SK-N-SH treated with all-trans-retinoic acid at 6 μM for 48 hours (cell line): Measurements from ENCODE around the gene GGA3.
"Not testable (repeated sequence)": the region's sequence is repeated elsewhere in the genome, so short reads cannot be mapped to it uniquely, and the experiment has no call there.

Experiments
- ATAC-seq: fragments of 200-7000 bp; cut with Tn5 transposase; 3 replicates; pipeline ENCODE4 v1.9.1; 2020; ENCODE audit warnings: mild to moderate bottlenecking, moderate library complexity
- BACH2 ChIP-seq: fragments of 250-450 bp; sonication (Bioruptor Pico); IDR thresholded peaks from 2 replicates; pipeline ENCODE4 v1.9.0; 2021; ENCODE audit warnings: mild to moderate bottlenecking, borderline replicate concordance
- CREB5 ChIP-seq: fragments of 250-450 bp; sonication (Bioruptor Pico); IDR thresholded peaks from 2 replicates; pipeline ENCODE4 v1.5.1; 2020; ENCODE audit warnings: low read depth, mild to moderate bottlenecking, moderate library complexity
- CSDC2 ChIP-seq: fragments of 250-450 bp; sonication (Bioruptor Pico); IDR thresholded peaks from 2 replicates; pipeline ENCODE4 v1.5.0; 2020; ENCODE audit warnings: mild to moderate bottlenecking, moderate library complexity
- CSRNP3 ChIP-seq: fragments of 250-450 bp; sonication (Bioruptor Pico); IDR thresholded peaks from 2 replicates; pipeline ENCODE4 v1.5.1; 2021; ENCODE audit warnings: mild to moderate bottlenecking, moderate library complexity
- GLIS3 ChIP-seq: fragments of 250-450 bp; sonication (Bioruptor Pico); IDR thresholded peaks from 2 replicates; pipeline ENCODE4 v1.5.0; 2020; ENCODE audit warnings: mild to moderate bottlenecking, moderate library complexity
- OSR1 ChIP-seq: fragments of 250-450 bp; sonication (Bioruptor Pico); IDR thresholded peaks from 2 replicates; pipeline ENCODE4 v1.8.0; 2022; ENCODE audit warnings: moderate library complexity, mild to moderate bottlenecking, inconsistent platforms
- PATZ1 ChIP-seq: fragments of 250-450 bp; sonication (Bioruptor Pico); IDR thresholded peaks from 2 replicates; pipeline ENCODE4 v1.8.0; 2020; ENCODE audit warnings: mild to moderate bottlenecking, moderate library complexity, borderline replicate concordance
- PPARA ChIP-seq: fragments of 250-450 bp; sonication (Bioruptor Pico); IDR thresholded peaks from 2 replicates; pipeline ENCODE4 v1.5.0; 2020; ENCODE audit warnings: mild to moderate bottlenecking, borderline replicate concordance
- RARB ChIP-seq: fragments of 250-450 bp; sonication (Bioruptor Pico); IDR thresholded peaks from 2 replicates; pipeline ENCODE4 v1.8.0; 2021; ENCODE audit warnings: mild to moderate bottlenecking, moderate library complexity
- TCF4 ChIP-seq: fragments of 250-450 bp; sonication (Bioruptor Pico); IDR thresholded peaks from 2 replicates; pipeline ENCODE4 v1.8.0; 2021; ENCODE audit warnings: mild to moderate bottlenecking, moderate library complexity, borderline replicate concordance
- TOX ChIP-seq: fragments of 250-450 bp; sonication (Bioruptor Pico); IDR thresholded peaks from 2 replicates; pipeline ENCODE4 v1.8.0; 2021; ENCODE audit warnings: mild to moderate bottlenecking, moderate library complexity, borderline replicate concordance
- ZC3H10 ChIP-seq: fragments of 250-450 bp; sonication (Bioruptor Pico); IDR thresholded peaks from 2 replicates; pipeline ENCODE4 v1.5.1; 2021; ENCODE audit warnings: mild to moderate bottlenecking, moderate library complexity
- ZFP3 ChIP-seq: fragments of 250-450 bp; sonication (Bioruptor Pico); IDR thresholded peaks from 2 replicates; pipeline ENCODE4 v1.5.0; 2020; ENCODE audit warnings: mild to moderate bottlenecking, moderate library complexity
- ZFP30 ChIP-seq: fragments of 450-650 bp; formaldehyde crosslinking; IDR thresholded peaks from 2 replicates; pipeline ENCODE4 v1.5.0; 2022; ENCODE audit warnings: mild to moderate bottlenecking, moderate library complexity
- ZNF565 ChIP-seq: fragments of 450-650 bp; formaldehyde crosslinking; conservative IDR thresholded peaks from 2 replicates; pipeline ENCODE4 v1.5.0; 2020; ENCODE audit warnings: low read depth, mild to moderate bottlenecking, moderate library complexity
- ZNF70 ChIP-seq: fragments of 450-650 bp; formaldehyde crosslinking; IDR thresholded peaks from 2 replicates; pipeline ENCODE4 v1.5.0; 2020; ENCODE audit warnings: mild to moderate bottlenecking, moderate library complexity
- ZNF8 ChIP-seq: fragments of 450-650 bp; formaldehyde crosslinking; IDR thresholded peaks from 2 replicates; pipeline ENCODE4 v1.5.0; 2020; ENCODE audit warnings: mild to moderate bottlenecking, moderate library complexity

The GGA3 gene

GRCh38 chr17:75263055-75263454 is 1.6 kb upstream of the GGA3 start (continued):
- TF ChIP-seq PATZ1 = no peak
- no peak for TF ChIP-seq ZNF565 (CRISPR knock-in tag)
- no peak for TF ChIP-seq RARB (CRISPR knock-in tag)
- no peak for TF ChIP-seq OSR1 (CRISPR knock-in tag)
- no peak for TF ChIP-seq TCF4
- TF ChIP-seq BACH2 (CRISPR knock-in tag) = no peak
- no peak for TF ChIP-seq ZNF70
- TF ChIP-seq CSDC2 (CRISPR knock-in tag) = no peak
- TF ChIP-seq CREB5 (CRISPR knock-in tag) = no peak

- TF ChIP-seq GLIS3 (no peak), TCF4 (no peak), PPARA (CRISPR knock-in tag) (no peak), ZFP3 (CRISPR knock-in tag) (no peak), CSRNP3 (no peak), ZNF8 (no peak), ZNF565 (CRISPR knock-in tag) (no peak)
- TF ChIP-seq, all 23 proteins: peak for 0
- peak; percentile 58 for ATAC-seq
These were observed 753 bp upstream of the GGA3 start for GRCh38 chr17:75262112-75262606.

- TF ChIP-seq TOX (CRISPR knock-in tag) (no peak), PATZ1 (no peak), CSRNP3 (no peak), ZFP30 (CRISPR knock-in tag) (no peak), RARB (CRISPR knock-in tag) (no peak), ZNF565 (CRISPR knock-in tag) (no peak), ZNF8 (no peak), ZC3H10 (no peak)
- TF ChIP-seq, all 23 proteins: peak for 0
- ATAC-seq = peak; percentile 33
These were observed 618 bp downstream of the GGA3 start for GRCh38 chr17:75260641-75261335.

- not testable (repeated sequence) for ATAC-seq
These were observed 4.2 kb downstream of the GGA3 start for GRCh38 chr17:75257228-75257627.

GRCh38 chr17:75255954-75256698 is 5.3 kb downstream of the GGA3 start:
- ATAC-seq = not testable (repeated sequence)
